Fibroblast of peridontal ligament (primary cell): ENCODE measurements around the gene NFXL1.

Experiments used
- DNase-seq: peaks from one replicate; pipeline ENCODE4 v3.0.0-alpha.2; 2010; ENCODE audit errors: extremely low read depth

NFXL1 gene

DNA sequence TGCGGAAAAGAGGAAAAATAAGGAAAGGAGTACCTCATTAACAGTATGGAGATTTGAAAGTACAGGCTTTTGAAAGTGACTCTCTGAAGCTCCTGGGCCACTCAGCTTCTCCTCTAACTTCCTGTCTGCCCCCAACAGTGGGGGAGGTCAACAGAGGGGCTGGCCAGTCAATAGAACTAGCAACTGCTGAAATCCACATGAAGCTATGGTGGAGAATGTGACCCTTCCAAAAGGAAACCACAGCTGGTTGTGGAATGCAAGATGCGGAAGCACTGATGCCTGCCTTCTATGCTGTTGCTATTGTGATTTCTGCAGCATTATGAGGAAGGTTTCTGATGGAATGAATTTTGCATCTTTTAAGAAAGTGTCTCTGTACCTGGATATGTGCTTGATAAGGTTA is 78.9 kb downstream of the NFXL1 start:
- DNase-seq = peak; percentile 25

DNA sequence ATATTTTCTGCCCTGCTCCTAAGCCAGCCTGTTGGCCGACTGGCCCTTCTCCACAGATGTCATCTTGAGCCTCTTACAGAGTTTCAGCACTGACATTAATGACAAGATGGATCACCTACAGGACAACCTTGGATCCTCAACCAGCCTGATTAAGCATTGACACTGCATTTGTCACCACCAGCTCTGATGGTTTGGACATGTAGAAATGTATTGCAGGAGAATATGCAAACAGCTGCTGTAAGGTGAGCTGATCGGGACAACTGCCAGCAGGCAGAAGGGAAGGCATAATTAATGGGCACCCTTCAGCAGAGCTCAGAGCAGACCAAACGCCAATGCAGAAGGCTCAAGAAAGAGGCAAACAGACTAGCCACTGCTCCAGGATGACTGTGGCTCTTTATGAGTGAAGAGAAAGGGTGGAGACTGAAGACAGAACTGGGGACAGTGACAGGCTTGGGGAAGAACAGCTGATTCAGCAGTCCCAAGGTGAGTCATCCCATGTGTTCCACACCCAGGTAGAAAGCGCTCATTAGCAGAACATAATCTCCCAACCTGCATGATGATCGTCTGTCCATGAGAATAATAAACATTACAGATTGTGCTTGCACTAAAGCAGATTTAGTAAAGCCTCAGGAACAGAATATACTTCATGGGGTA is 83.2 kb downstream of the NFXL1 start:
- DNase-seq = no peak

- DNase-seq = no peak
Observed at GRCh38 chr4:47830265-47831025, 83.9 kb downstream of the NFXL1 start.

DNA sequence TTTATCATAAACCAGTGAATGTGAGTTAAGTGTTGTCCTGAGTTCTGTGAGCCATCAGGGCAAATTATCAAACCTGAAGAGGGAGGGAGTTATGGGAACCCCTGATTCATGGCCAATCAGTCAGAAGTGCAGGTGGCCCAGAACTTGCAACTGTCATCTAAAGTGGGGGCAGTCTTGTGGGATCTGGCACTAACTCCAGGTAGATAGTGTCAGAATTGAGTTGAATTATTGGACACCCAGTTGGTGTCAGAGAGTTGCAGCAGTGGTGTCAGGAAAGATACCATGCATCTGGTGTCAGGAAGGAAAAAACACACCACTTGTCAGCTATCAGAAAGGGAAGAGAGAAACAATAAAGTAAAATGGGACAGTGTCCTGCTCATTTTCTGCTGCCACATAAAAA is 84.9 kb downstream of the NFXL1 start:
- no peak for DNase-seq

DNA sequence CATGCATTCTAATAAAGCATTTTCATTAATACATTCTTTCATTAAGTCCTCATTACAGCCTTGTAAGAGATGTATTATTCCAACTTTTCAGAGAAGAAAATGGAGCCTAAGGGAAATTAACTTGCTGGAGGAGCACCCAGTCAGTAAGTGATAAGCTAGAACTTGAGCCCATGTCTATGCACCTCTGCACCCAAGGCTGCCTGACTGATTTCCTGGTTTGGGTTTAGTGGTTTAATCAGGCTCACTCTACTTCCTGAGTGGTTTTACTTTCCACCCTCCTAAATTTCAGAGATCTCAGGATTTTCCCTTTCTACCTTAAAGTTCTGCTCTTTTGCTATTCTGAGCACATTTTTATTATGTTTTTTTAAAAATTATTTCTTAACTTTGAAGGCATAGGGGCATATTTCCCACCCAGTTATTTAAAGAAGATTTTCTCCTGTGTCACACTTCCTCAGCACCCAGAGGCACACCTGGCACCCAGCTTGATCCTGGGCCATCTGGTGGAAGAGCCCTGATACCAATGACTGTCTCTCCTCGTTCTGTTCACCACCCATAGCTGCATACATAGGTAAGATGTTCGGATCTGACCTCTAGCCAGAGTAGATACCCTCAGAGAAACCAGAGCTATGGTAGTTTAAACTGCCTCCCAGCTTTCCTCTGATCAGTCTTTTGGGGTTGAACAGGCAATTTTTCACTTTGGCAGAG is 86.9 kb downstream of the NFXL1 start:
- no peak for DNase-seq

- no peak for DNase-seq
Observed at GRCh38 chr4:47824840-47825239, 89.5 kb downstream of the NFXL1 start.

DNA sequence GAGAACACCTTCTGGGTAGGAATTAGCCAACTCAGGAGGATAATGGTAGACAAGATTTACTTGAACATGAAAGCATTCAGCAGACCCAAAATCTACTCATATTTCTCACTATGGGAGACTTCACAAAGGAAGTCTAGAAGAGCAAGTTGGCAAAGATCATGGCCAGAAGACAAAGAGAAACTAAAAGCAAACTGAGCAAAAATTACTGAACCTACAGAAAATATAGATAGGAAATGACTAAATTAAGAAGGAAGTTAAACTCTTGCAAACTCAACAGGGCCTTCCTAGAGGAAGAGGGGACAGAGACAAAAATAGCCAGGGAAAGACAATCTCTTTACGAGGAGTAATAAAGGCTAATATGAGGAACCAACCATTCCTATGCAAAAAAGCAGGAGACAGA is 95.2 kb downstream of the NFXL1 start:
- DNase-seq = no peak

DNA sequence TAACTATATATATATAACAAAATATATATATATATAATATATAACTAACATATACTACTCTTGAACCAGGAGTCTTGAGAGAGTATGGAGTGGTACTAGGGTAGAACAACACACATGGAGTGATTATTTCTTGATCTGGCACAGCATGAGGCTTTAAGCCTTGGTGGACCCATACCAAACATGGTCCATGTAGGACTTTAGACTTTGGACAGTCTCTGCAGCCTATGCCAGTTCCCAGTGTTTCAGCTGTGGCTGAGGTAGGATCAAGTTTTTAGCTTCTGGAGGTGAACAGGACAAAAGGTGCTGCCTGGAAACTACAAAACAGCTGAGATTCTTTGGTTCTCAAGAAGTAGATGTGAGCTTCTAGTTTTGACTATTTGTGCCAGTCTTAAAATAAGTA is 97.1 kb downstream of the NFXL1 start:
- DNase-seq = no peak

DNA sequence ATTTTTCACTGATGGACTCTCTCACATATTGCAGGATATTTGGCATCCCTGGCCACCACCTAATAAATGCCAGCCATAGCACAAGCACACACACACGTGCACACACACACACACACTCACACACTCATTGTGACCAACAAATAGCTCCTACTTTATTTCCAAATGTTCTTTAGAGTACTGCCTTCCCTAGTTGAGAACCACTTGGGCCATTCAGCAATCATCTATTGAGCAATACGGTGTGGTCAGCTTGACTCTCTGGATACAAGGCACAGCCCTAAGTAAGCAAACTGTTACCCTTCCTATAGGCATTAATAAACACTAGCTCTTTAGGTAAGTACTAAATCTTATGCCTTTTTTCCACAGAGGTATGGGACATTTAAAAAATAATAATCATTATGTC is 97.6 kb downstream of the NFXL1 start:
- no peak for DNase-seq

DNA sequence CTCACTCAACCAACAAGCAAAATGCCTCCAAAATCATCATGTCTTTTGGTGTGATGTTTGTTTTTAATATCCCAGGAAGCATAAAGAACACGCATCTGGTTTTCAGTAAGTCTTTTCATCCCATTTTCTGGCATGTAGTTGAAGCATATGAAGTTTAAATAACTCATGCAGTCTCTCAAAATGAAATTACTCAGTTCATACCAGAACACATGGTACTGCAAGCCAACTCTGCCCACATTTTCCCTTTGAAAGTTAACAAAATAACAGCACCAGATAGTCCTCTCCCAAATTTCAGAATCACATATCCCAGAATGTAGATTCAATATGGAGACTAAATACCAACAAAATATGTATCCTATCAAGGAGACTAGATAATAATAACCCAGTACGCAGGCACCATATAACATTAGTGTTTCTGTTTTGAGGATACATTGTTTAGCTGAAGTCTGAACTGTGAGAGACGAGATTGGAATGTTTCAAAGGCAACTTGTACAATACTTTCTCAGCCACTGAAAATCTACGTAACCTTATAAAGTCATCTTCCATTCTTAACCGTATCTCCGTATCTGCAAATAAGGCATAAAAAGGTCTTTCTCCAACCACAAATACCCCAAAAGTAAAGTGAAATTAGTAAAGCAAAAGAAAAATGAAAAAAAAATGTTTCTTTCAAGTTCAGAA is 99.6 kb downstream of the NFXL1 start:
- peak; percentile 47 for DNase-seq

GRCh38 chr4:47809654-47810203 is 104.7 kb downstream of the NFXL1 start:
- no peak for DNase-seq

DNA sequence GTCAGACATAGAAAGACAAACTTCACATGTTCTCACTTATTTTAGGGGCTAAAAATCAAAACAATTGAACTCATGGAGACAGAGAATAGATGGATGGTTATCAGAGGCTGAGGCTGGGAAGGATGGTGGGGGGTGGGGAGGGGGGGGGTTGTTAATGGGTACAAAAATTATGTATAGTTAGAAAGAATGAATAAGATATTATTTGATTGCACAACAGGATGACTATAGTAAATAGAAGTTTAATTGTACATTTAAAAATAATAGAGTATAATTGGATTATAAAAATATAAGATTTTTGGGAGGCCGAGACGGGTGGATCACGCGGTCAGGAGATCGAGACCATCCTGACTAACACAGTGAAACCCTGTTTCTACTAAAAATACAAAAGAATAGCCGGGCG is 109.8 kb downstream of the NFXL1 start:
- no peak for DNase-seq

- DNase-seq = no peak
Observed at GRCh38 chr4:47801481-47802002, 112.8 kb downstream of the NFXL1 start.

- DNase-seq = no peak
Observed at GRCh38 chr4:47798165-47798564, 116.2 kb downstream of the NFXL1 start.
